Dendritic cell treated with granulocyte-macrophage colony-stimulating factor and Interleukin-4, amounts not matched to agents 40 ng/mL and 50 ng/mL, for 4 days (primary cell): Measurements from ENCODE around the gene KIF6.
"Not testable (repeated sequence)": the region's sequence is repeated elsewhere in the genome, so short reads cannot be mapped to it uniquely, and the experiment has no call there.

Experiments used
- H3K27ac Mint-ChIP-seq: one replicate; pipeline ENCODE4 v1.8.0; 2022; ENCODE audit warnings: mild to moderate bottlenecking, mixed read lengths
- H3K27me3 Mint-ChIP-seq: one replicate; pipeline ENCODE4 v1.8.0; 2022; ENCODE audit warnings: mild to moderate bottlenecking, mixed read lengths
- H3K36me3 Mint-ChIP-seq: one replicate; pipeline ENCODE4 v1.8.0; 2022; ENCODE audit warnings: low read depth, mixed read lengths
- H3K4me1 Mint-ChIP-seq: one replicate; pipeline ENCODE4 v1.8.0; 2022; ENCODE audit warnings: low read depth, mixed read lengths
- H3K4me3 Mint-ChIP-seq: one replicate; pipeline ENCODE4 v1.8.0; 2022; ENCODE audit warnings: mild to moderate bottlenecking, moderate library complexity, mixed read lengths
- H3K9me3 Mint-ChIP-seq: one replicate; pipeline ENCODE4 v1.8.0; 2022; ENCODE audit warnings: mixed read lengths
- intact Hi-C: fragments of 100-400 bp; cut with micrococcal nuclease; formaldehyde crosslinking; loops from one replicate; pipeline ENCODE4 v1.15.0; 2022

The KIF6 gene

GRCh38 chr6:39752835-39753724 lies 27.9 kb upstream of the KIF6 start:
- H3K9me3 Mint-ChIP-seq = no peaks in the 10 kb centered on the region
- H3K36me3 Mint-ChIP-seq = no peaks in the 10 kb centered on the region
- intact Hi-C loops = no loop called here
- no peak overlapping the region for H3K27ac Mint-ChIP-seq
- H3K4me3 Mint-ChIP-seq = no peak overlapping the region
- H3K27me3 Mint-ChIP-seq = no peaks in the 10 kb centered on the region
- H3K4me1 Mint-ChIP-seq = no peaks in the 10 kb centered on the region

GRCh38 chr6:39746795-39747194 lies 21.6 kb upstream of the KIF6 start:
- no peaks in the 10 kb centered on the region for H3K36me3 Mint-ChIP-seq
- peaks cover 2% of the 10 kb centered on the region for H3K27me3 Mint-ChIP-seq
- H3K4me1 Mint-ChIP-seq = no peaks in the 10 kb centered on the region
- no peak overlapping the region for H3K4me3 Mint-ChIP-seq
- H3K9me3 Mint-ChIP-seq = no peaks in the 10 kb centered on the region
- intact Hi-C loops = no loop called here
- H3K27ac Mint-ChIP-seq = no peak overlapping the region

- Mint-ChIP-seq H3K36me3 (no peaks in the 10 kb centered on the region), H3K27me3 (peaks cover 16% of the 10 kb centered on the region), H3K9me3 (peaks cover 11% of the 10 kb centered on the region), H3K27ac (no peak overlapping the region), H3K4me3 (no peak overlapping the region), H3K4me1 (no peaks in the 10 kb centered on the region)
- intact Hi-C loops = no loop called here
These were observed 8.5 kb upstream of the KIF6 start for GRCh38 chr6:39733704-39734103.

GRCh38 chr6:39731565-39731964 lies 6.4 kb upstream of the KIF6 start:
- Mint-ChIP-seq H3K27me3 (peaks cover 19% of the 10 kb centered on the region), H3K36me3 (no peaks in the 10 kb centered on the region), H3K27ac (no peak overlapping the region), H3K4me3 (no peak overlapping the region), H3K4me1 (no peaks in the 10 kb centered on the region), H3K9me3 (no peaks in the 10 kb centered on the region)
- intact Hi-C loops = no loop called here

- Mint-ChIP-seq H3K9me3 (no peaks in the 10 kb centered on the region), H3K27ac (no peak overlapping the region), H3K36me3 (no peaks in the 10 kb centered on the region), H3K4me1 (peaks cover 10% of the 10 kb centered on the region), H3K4me3 (no peak overlapping the region), H3K27me3 (peaks cover 25% of the 10 kb centered on the region)
- intact Hi-C loops = no loop called here
These were observed 4.7 kb upstream of the KIF6 start for GRCh38 chr6:39729945-39730344.

GRCh38 chr6:39725632-39725997 lies 407 bp upstream of the KIF6 start:
- Mint-ChIP-seq H3K27ac (peak overlapping the region; percentile 63), H3K27me3 (peaks cover 15% of the 10 kb centered on the region), H3K4me3 (peak overlapping the region; percentile 53), H3K36me3 (no peaks in the 10 kb centered on the region), H3K4me1 (peaks cover 14% of the 10 kb centered on the region), H3K9me3 (no peaks in the 10 kb centered on the region)
- intact Hi-C loops = no loop called here

- H3K36me3 Mint-ChIP-seq, H3K27ac Mint-ChIP-seq, intact Hi-C loops, H3K4me3 Mint-ChIP-seq, H3K9me3 Mint-ChIP-seq: not testable (repeated sequence)
- H3K27me3 Mint-ChIP-seq = peaks cover 15% of the 10 kb centered on the region
- H3K4me1 Mint-ChIP-seq = peaks cover 14% of the 10 kb centered on the region
These were observed 1.9 kb downstream of the KIF6 start for GRCh38 chr6:39723350-39723749.

- Mint-ChIP-seq H3K27me3 (peaks cover 1% of the 10 kb centered on the region), H3K36me3 (no peaks in the 10 kb centered on the region), H3K4me1 (no peaks in the 10 kb centered on the region), H3K4me3 (no peak overlapping the region), H3K27ac (no peak overlapping the region), H3K9me3 (no peaks in the 10 kb centered on the region)
- intact Hi-C loops = no loop called here
These were observed 10.4 kb downstream of the KIF6 start for GRCh38 chr6:39714802-39715201.

- no peaks in the 10 kb centered on the region for H3K9me3 Mint-ChIP-seq
- peaks cover 6% of the 10 kb centered on the region for H3K4me1 Mint-ChIP-seq
- H3K27me3 Mint-ChIP-seq = no peaks in the 10 kb centered on the region
- intact Hi-C loops = no loop called here
- H3K4me3 Mint-ChIP-seq = no peak overlapping the region
- H3K27ac Mint-ChIP-seq = no peak overlapping the region
- H3K36me3 Mint-ChIP-seq = no peaks in the 10 kb centered on the region
These were observed 17.1 kb downstream of the KIF6 start for GRCh38 chr6:39707962-39708683.

- H3K4me3 Mint-ChIP-seq = no peak overlapping the region
- intact Hi-C loops = no loop called here
- H3K27ac Mint-ChIP-seq = no peak overlapping the region
- peaks cover 6% of the 10 kb centered on the region for H3K4me1 Mint-ChIP-seq
- no peaks in the 10 kb centered on the region for H3K36me3 Mint-ChIP-seq
- no peaks in the 10 kb centered on the region for H3K27me3 Mint-ChIP-seq
- no peaks in the 10 kb centered on the region for H3K9me3 Mint-ChIP-seq
These were observed 18.3 kb downstream of the KIF6 start for GRCh38 chr6:39706819-39707335.

- H3K36me3 Mint-ChIP-seq = no peaks in the 10 kb centered on the region
- H3K9me3 Mint-ChIP-seq = no peaks in the 10 kb centered on the region
- H3K27ac Mint-ChIP-seq = no peak overlapping the region
- intact Hi-C loops = no loop called here
- no peaks in the 10 kb centered on the region for H3K27me3 Mint-ChIP-seq
- H3K4me1 Mint-ChIP-seq = peaks cover 3% of the 10 kb centered on the region
- no peak overlapping the region for H3K4me3 Mint-ChIP-seq
These were observed 22.9 kb downstream of the KIF6 start for GRCh38 chr6:39702265-39702664.

- Mint-ChIP-seq H3K9me3 (no peaks in the 10 kb centered on the region), H3K27ac (no peak overlapping the region), H3K27me3 (no peaks in the 10 kb centered on the region), H3K4me3 (no peak overlapping the region), H3K36me3 (no peaks in the 10 kb centered on the region), H3K4me1 (no peaks in the 10 kb centered on the region)
- intact Hi-C loops = no loop called here
These were observed 24.8 kb downstream of the KIF6 start for GRCh38 chr6:39700362-39700761.

GRCh38 chr6:39698789-39699188 lies 26.4 kb downstream of the KIF6 start:
- H3K4me1 Mint-ChIP-seq = no peaks in the 10 kb centered on the region
- H3K9me3 Mint-ChIP-seq = no peaks in the 10 kb centered on the region
- H3K36me3 Mint-ChIP-seq = no peaks in the 10 kb centered on the region
- no peak overlapping the region for H3K27ac Mint-ChIP-seq
- intact Hi-C loops = no loop called here
- H3K4me3 Mint-ChIP-seq = no peak overlapping the region
- no peaks in the 10 kb centered on the region for H3K27me3 Mint-ChIP-seq

GRCh38 chr6:39696986-39697788 lies 28.0 kb downstream of the KIF6 start:
- Mint-ChIP-seq H3K9me3 (no peaks in the 10 kb centered on the region), H3K27me3 (peaks cover 3% of the 10 kb centered on the region), H3K36me3 (no peaks in the 10 kb centered on the region), H3K4me1 (no peaks in the 10 kb centered on the region), H3K4me3 (no peak overlapping the region), H3K27ac (no peak overlapping the region)
- intact Hi-C loops = no loop called here
